Measurements from ENCODE around the gene ENTHD1. TPM values are rescaled to one million over a fixed set of nuclear protein-coding genes. Genes with fewer than 3 reads are reported as not detected.

ENTHD1 gene
- total RNA-seq, 1 donor from 2014 or later: not detected

- no peak for DNase-seq
These were observed 54.4 kb downstream of the ENTHD1 start for GRCh38 chr22:39839204-39839603.

GRCh38 chr22:39833610-39834009, 60.0 kb downstream of the ENTHD1 start:
- DNase-seq: no peak

GRCh38 chr22:39833093-39833492, 60.5 kb downstream of the ENTHD1 start:
- no peak for DNase-seq

- no peak for DNase-seq
These were observed 60.9 kb downstream of the ENTHD1 start for GRCh38 chr22:39832627-39833074.

- no peak for DNase-seq
These were observed 67.9 kb downstream of the ENTHD1 start for GRCh38 chr22:39825661-39826102.

- DNase-seq: no peak
These were observed 72.6 kb downstream of the ENTHD1 start for GRCh38 chr22:39821008-39821407.

GRCh38 chr22:39820256-39820655, 73.3 kb downstream of the ENTHD1 start:
- DNase-seq: peak; percentile 67

GRCh38 chr22:39819429-39819828, 74.1 kb downstream of the ENTHD1 start:
- no peak for DNase-seq

- no peak for DNase-seq
These were observed 75.5 kb downstream of the ENTHD1 start for GRCh38 chr22:39818094-39818493.

- DNase-seq: no peak
These were observed 77.6 kb downstream of the ENTHD1 start for GRCh38 chr22:39815932-39816331.

GRCh38 chr22:39814899-39815298, 78.7 kb downstream of the ENTHD1 start:
- DNase-seq: no peak

- no peak for DNase-seq
These were observed 83.6 kb downstream of the ENTHD1 start for GRCh38 chr22:39809772-39810557.

- DNase-seq: peak; percentile 51
These were observed 85.5 kb downstream of the ENTHD1 start for GRCh38 chr22:39808081-39808480.

- DNase-seq: no peak
These were observed 87.5 kb downstream of the ENTHD1 start for GRCh38 chr22:39806109-39806508.

- DNase-seq: no peak
These were observed 88.4 kb downstream of the ENTHD1 start for GRCh38 chr22:39805117-39805516.

GRCh38 chr22:39802682-39803081, 90.9 kb downstream of the ENTHD1 start:
- no peak for DNase-seq

- no peak for DNase-seq
These were observed 92.6 kb downstream of the ENTHD1 start for GRCh38 chr22:39800790-39801520.

- DNase-seq: no peak
These were observed 95.9 kb downstream of the ENTHD1 start for GRCh38 chr22:39797528-39798147.

GRCh38 chr22:39789788-39790187, 103.8 kb downstream of the ENTHD1 start:
- no peak for DNase-seq

GRCh38 chr22:39785232-39785631, 108.3 kb downstream of the ENTHD1 start:
- DNase-seq: no peak

GRCh38 chr22:39777716-39778454, 115.7 kb downstream of the ENTHD1 start:
- DNase-seq: no peak

GRCh38 chr22:39776295-39777009, 117.1 kb downstream of the ENTHD1 start:
- DNase-seq: no peak

All from dermis blood vessel endothelial cell (primary cell).